SK-N-MC (cell line): ENCODE data around the gene RELN.

Source experiments
- DNase-seq: peaks from one replicate; pipeline ENCODE4 v3.0.0-alpha.2; 2011; ENCODE audit warnings: low read depth, low spot score
- H3K27ac ChIP-seq: fragments of 200-600 bp; sonication (generic); 2 replicates; pipeline ENCODE4 v1.5.1; 2016; ENCODE audit warnings: mixed run types
- H3K36me3 ChIP-seq: fragments of 200-600 bp; sonication (generic); 2 replicates; pipeline ENCODE4 v1.6.1; 2017; ENCODE audit warnings: antibody characterized with exemption, low read length, mixed read lengths; ENCODE audit not compliant: insufficient read depth
- H3K4me3 ChIP-seq: fragments of 200-600 bp; sonication (generic); 2 replicates; pipeline ENCODE4 v1.5.1; 2016
- H3K9ac ChIP-seq: fragments of 200-600 bp; sonication (generic); 2 replicates; pipeline ENCODE4 v1.8.0; 2017; ENCODE audit warnings: mixed run types, mixed read lengths; ENCODE audit not compliant: insufficient read length
- H3K9me3 ChIP-seq: fragments of 200-600 bp; sonication (generic); 2 replicates; pipeline ENCODE4 v1.6.1; 2017; ENCODE audit warnings: low read depth, mild to moderate bottlenecking, antibody characterized with exemption, low read length, moderate library complexity, mixed read lengths
- EZH2 ChIP-seq: fragments of 200-600 bp; sonication (generic); IDR thresholded peaks from one replicate; pipeline ENCODE4 v1.6.1; 2017; ENCODE audit warnings: antibody characterized with exemption
- FOXP2 ChIP-seq: optimal IDR thresholded peaks from 2 replicates; pipeline ENCODE3; 2011; ENCODE audit warnings: mild to moderate bottlenecking, moderate library complexity; ENCODE audit not compliant: insufficient read depth; ENCODE audit errors: extremely low read length, control extremely low read depth
- POLR2AphosphoS5 ChIP-seq: IDR thresholded peaks from 2 replicates; pipeline ENCODE4 v1.6.1; 2012; ENCODE audit warnings: mild to moderate bottlenecking, low read depth, low read length, borderline replicate concordance

Gene RELN

DNA sequence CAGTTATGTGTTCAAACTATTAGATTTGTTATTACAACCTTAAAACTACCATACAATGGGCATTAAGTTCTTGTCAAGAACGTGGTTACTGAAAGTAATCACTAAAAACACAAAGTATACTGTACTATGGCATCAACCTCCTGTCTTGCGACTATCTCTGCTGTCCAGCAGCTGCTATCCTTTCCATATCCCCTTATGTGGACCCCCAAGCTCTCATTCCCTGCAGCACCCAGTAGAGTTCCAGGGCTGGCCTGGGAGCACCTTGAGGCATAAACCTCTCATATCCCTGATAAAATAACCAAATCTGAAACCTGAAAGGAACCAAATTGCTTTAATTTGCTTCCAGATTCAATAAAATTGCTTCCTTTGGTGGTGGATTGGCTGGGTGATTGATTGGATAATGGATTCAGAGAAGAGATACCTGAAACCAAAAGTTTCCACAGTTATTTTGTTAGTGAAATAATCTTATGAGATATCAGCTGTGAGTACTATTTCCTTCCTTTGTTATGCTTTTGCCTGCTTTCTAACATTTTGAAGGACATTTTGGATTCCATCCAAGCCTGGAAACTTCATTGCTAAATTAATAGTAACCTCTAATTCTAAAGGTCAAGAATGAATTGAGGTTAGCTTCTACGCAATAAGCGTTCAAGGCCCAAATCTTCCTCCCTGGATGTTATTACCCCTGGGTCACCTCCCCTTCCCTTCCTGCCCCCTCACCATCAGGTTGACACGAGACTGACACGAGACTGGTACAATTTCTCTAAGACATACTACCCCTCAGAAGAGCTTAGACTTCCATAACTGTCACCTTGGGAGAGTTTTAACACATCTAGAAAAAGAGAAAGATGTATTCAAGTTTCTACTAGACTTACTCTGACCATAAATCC, 48.8 kb downstream of the RELN start:
- Histone ChIP-seq H3K4me3 (no peak overlapping the region), H3K36me3 (no peaks in the 10 kb centered on the region), H3K9ac (no peak overlapping the region), H3K9me3 (no peaks in the 10 kb centered on the region), H3K27ac (no peak overlapping the region)
- DNase-seq, result no peak
- TF ChIP-seq POLR2AphosphoS5 (no peak), EZH2 (no peak), FOXP2 (no peak)

DNA sequence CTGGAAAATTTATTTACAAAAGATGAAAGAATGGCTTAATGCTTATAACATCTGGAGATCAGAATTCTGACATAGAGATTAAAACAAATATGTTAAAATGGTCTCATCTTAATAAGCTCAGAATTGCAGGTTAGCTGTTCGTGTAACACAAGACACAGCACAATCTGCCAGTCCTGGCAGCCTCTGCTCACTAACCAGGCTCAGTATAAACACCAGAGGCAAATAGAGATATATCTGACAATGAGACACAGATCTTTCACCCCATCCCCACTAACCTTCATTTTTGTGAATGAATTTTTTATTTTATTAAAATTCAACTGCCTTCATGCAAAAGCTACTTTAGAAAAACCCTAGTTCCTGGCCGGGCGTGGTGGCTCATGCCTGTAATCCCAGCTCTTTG, 51.8 kb downstream of the RELN start:
- Histone ChIP-seq H3K36me3 (no peaks in the 10 kb centered on the region), H3K9ac (no peak overlapping the region), H3K4me3 (no peak overlapping the region), H3K9me3 (no peaks in the 10 kb centered on the region), H3K27ac (no peak overlapping the region)
- DNase-seq, result no peak
- TF ChIP-seq EZH2, result no peak
- no peak for TF ChIP-seq FOXP2

DNA sequence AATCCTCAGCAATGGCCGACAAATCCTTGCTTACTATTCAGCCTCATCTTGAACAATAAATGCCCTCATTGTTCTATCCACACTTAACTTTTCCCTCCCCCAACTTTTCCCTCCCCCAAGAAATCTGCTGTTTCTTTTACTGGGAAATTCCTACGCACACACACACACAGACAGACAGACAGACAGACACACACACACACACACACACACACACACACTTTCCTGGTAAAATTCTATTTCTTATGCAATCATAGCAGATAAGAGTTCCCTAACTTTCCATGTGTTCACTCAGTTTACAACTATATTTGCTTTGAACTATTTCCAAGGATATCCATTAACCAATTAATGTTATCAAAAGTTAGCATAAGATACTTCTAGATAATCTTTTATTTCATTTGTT, 52.9 kb downstream of the RELN start:
- TF ChIP-seq POLR2AphosphoS5 (no peak), FOXP2 (no peak), EZH2 (no peak)
- DNase-seq, result no peak
- Histone ChIP-seq H3K36me3 (no peaks in the 10 kb centered on the region), H3K9ac (no peak overlapping the region), H3K27ac (no peak overlapping the region), H3K9me3 (no peaks in the 10 kb centered on the region), H3K4me3 (no peak overlapping the region)

DNA sequence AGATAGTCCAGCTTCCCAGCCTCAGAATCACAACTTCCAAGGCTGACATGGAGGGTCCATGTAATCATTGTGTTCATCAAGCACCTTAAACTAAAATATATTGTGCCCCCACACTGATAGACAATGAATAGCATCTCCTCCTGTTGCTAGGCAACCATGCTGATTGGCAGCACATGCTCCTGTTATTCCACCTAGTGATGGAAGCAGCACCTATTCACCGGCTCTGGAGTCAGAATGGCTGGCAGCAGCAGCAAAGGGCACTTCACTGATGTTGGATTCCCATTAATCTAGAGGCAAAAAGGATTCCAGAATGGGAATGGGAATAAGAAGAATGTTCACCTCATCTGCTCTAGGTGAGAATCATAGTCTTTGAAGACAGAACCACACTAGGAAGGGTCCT, 55.0 kb downstream of the RELN start:
- H3K9ac ChIP-seq, result no peak overlapping the region
- H3K9me3 ChIP-seq, result no peaks in the 10 kb centered on the region
- no peaks in the 10 kb centered on the region for H3K36me3 ChIP-seq
- H3K4me3 ChIP-seq, result no peak overlapping the region
- no peak for DNase-seq
- TF ChIP-seq EZH2 (no peak), FOXP2 (no peak), POLR2AphosphoS5 (no peak)
- H3K27ac ChIP-seq, result no peak overlapping the region

DNA sequence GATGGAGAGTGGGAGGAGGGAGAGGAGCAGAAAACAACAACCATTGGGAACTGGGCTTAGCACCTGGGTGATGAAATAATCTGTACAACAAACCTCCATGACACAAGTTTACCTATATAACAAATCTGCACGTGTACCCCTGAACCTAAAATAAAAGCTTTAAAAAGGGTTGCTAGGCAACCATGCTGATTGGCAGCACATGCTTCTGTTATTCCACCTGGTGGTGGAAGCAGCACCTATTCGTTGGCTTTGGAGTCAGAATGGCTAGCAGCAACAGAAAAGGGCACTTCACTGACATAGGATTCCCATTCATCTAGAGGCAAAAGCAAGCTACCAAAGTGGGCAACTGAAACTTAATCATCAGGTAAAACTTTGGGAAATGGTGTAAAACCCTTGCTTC, 57.1 kb downstream of the RELN start:
- H3K9me3 ChIP-seq, result no peaks in the 10 kb centered on the region
- no peak overlapping the region for H3K4me3 ChIP-seq
- TF ChIP-seq EZH2 (no peak), FOXP2 (no peak), POLR2AphosphoS5 (no peak)
- H3K9ac ChIP-seq, result no peak overlapping the region
- DNase-seq, result no peak
- no peaks in the 10 kb centered on the region for H3K36me3 ChIP-seq
- no peak overlapping the region for H3K27ac ChIP-seq

DNA sequence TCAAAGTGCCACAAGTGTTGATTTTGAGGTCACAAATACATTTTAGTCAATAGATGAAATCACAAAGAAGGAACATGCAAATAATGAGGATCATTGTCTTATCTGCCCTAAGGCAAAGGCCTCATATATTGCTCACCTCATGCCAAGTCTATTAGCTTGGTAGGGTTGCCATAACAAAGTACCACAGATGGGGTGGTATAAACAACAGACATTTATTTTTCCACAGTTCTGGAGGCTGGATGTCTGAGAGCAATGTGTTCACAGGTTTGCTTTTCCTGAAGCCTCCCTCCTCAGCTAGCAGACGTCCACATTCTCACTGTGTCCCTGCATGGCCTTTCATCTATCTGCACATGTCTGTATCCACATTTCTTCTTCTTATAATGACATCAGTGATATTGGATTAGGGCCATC, 59.6 kb downstream of the RELN start:
- no peak for TF ChIP-seq POLR2AphosphoS5
- TF ChIP-seq EZH2, result no peak
- no peak for TF ChIP-seq FOXP2
- Histone ChIP-seq H3K9ac (no peak overlapping the region), H3K4me3 (no peak overlapping the region), H3K27ac (no peak overlapping the region), H3K9me3 (no peaks in the 10 kb centered on the region), H3K36me3 (no peaks in the 10 kb centered on the region)
- DNase-seq, result no peak

DNA sequence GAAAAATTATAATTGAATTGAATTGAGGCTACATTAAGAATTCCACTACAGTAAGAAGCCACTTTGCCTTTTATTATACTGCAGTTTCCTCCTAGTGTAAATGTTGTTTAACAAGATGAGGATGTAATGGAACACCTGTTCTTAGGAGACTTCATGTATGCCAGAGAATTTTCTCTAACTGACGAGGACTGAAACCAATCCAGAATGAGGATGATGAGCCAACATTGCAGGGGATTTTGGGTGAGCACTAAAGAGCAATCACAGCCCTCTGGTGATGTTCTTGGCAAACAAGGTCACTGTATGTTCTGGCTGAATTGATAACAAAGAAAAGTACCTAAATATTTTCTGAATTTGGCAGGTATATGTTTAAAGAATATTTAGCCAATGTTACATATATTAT, 60.9 kb downstream of the RELN start:
- no peak overlapping the region for H3K27ac ChIP-seq
- no peaks in the 10 kb centered on the region for H3K9me3 ChIP-seq
- no peaks in the 10 kb centered on the region for H3K36me3 ChIP-seq
- H3K4me3 ChIP-seq, result no peak overlapping the region
- TF ChIP-seq EZH2 (no peak), FOXP2 (no peak), POLR2AphosphoS5 (no peak)
- DNase-seq, result no peak
- H3K9ac ChIP-seq, result no peak overlapping the region

DNA sequence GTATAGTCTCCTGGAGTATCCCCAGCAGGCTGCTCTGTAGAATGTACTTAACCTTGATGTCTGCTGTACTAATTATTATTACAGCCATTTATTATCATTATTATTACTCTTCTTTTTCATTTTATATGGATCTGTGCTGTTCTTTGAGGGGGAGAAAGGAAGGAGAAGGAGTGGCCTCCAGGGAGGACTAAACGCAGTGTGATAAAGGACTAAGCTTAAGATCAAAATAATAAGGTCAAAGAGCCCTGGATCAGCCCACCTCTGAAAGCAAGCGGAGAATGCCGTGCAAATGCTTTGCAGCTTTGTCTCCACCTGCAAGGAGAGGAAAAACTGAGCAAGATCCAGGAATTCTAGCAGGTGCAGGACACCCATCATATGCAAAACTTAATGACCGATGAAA, 65.3 kb downstream of the RELN start:
- Histone ChIP-seq H3K9ac (no peak overlapping the region), H3K36me3 (no peaks in the 10 kb centered on the region), H3K4me3 (no peak overlapping the region), H3K9me3 (no peaks in the 10 kb centered on the region), H3K27ac (no peak overlapping the region)
- TF ChIP-seq POLR2AphosphoS5, result no peak
- TF ChIP-seq FOXP2, result no peak
- no peak for TF ChIP-seq EZH2
- no peak for DNase-seq

DNA sequence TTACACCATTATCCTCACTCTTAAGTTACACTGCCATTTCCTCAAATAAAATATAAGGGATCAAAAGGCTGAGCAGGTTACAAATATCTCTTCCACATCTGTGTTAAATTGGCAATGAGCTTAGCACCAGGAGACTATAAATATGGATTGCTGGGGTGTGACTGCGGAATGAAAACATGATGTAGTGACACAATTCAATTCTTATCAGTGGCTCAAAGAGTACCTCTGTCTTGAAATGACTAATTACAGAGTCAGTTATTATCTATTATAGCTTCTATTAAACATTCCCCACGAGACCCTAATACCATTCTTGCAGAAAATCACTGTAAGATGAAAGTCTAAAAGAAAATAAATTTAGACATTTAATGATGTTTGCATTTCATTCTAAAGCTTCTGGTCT, 67.1 kb downstream of the RELN start:
- H3K27ac ChIP-seq, result no peak overlapping the region
- H3K4me3 ChIP-seq, result no peak overlapping the region
- no peak for DNase-seq
- H3K9me3 ChIP-seq, result no peaks in the 10 kb centered on the region
- H3K9ac ChIP-seq, result no peak overlapping the region
- H3K36me3 ChIP-seq, result no peaks in the 10 kb centered on the region
- TF ChIP-seq POLR2AphosphoS5, result no peak
- no peak for TF ChIP-seq EZH2
- no peak for TF ChIP-seq FOXP2
